IMR-90 (cell line): ENCODE data around the gene ZNF512B. TPM values are rescaled to one million over a fixed set of nuclear protein-coding genes. Genes with fewer than 3 reads are reported as not detected.

Experiments
- ATAC-seq: fragments of 200-7000 bp; cut with Tn5 transposase; 2 replicates; pipeline ENCODE4 v1.9.1; 2020; ENCODE audit warnings: low read depth, mild to moderate bottlenecking, moderate library complexity
- BruUV-seq: library from RNA; stranded (reverse); fragments of 400-500 nt; replicated peaks from 2 replicates; lab custom pipeline; 2021; lab: Mats Ljungman, UMichigan
- CTCF ChIA-PET: fragments of 300-600 bp; formaldehyde crosslinking; extraction: SDS; loops from one replicate; lab custom pipeline; 2021; ENCODE audit warnings: antibody characterized with exemption; lab: Yijun Ruan, JAX
- POLR2A ChIA-PET: fragments of 300-600 bp; sonication (Branson Sonifier 250); formaldehyde crosslinking; loops from one replicate; lab custom pipeline; 2022; ENCODE audit warnings: antibody characterized with exemption; ENCODE audit not compliant: unreplicated experiment; lab: Charles Lee
- DNase-seq: peaks from one replicate; pipeline ENCODE4 v3.0.0; 2013
- H2AFZ ChIP-seq: replicated peaks from 2 replicates; pipeline ENCODE3; 2013; ENCODE audit warnings: low read length, mild to moderate bottlenecking; ENCODE audit not compliant: poor library complexity
- H2AK5ac ChIP-seq: 2 replicates; pipeline ENCODE4 v1.6.1; 2013; ENCODE audit warnings: low read depth, low read length, inconsistent platforms
- H2AK9ac ChIP-seq: replicated peaks from 2 replicates; pipeline ENCODE3; 2013; ENCODE audit warnings: mild to moderate bottlenecking, low read depth, low read length, moderate library complexity; ENCODE audit not compliant: poor library complexity
- H2BK120ac ChIP-seq: 2 replicates; pipeline ENCODE4 v1.6.1; 2013; ENCODE audit warnings: low read depth, low read length, inconsistent platforms
- H2BK15ac ChIP-seq: 3 replicates; pipeline ENCODE4 v1.6.1; 2013; ENCODE audit warnings: low read depth, low read length, inconsistent platforms
- H2BK20ac ChIP-seq: 2 replicates; pipeline ENCODE4 v1.6.1; 2013; ENCODE audit warnings: low read depth, mild to moderate bottlenecking, inconsistent platforms, low read length, moderate library complexity
- H2BK5ac ChIP-seq: 2 replicates; pipeline ENCODE4 v1.6.1; 2013; ENCODE audit warnings: mild to moderate bottlenecking, low read depth, low read length, inconsistent platforms; ENCODE audit not compliant: poor library complexity, severe bottlenecking
- H3K14ac ChIP-seq: replicated peaks from 2 replicates; pipeline ENCODE4 v1.6.1; 2013; ENCODE audit warnings: low read depth, low read length, inconsistent platforms
- H3K18ac ChIP-seq: 2 replicates; pipeline ENCODE4 v1.6.1; 2013; ENCODE audit warnings: low read depth, low read length, control low read depth
- H3K23ac ChIP-seq: 2 replicates; pipeline ENCODE4 v1.6.1; 2013; ENCODE audit warnings: low read depth, low read length, inconsistent platforms
- H3K27ac ChIP-seq: 2 replicates; pipeline ENCODE4 v1.5.1; 2013; ENCODE audit warnings: mild to moderate bottlenecking, control low read depth, low read length; ENCODE audit not compliant: insufficient read depth
- H3K27me3 ChIP-seq: 2 replicates; pipeline ENCODE4 v1.6.1; 2013; ENCODE audit warnings: low read length; ENCODE audit not compliant: control insufficient read depth, insufficient read depth
- H3K36me3 ChIP-seq: 2 replicates; pipeline ENCODE4 v1.6.1; 2013; ENCODE audit warnings: low read length, mixed read lengths; ENCODE audit not compliant: control insufficient read depth, insufficient read depth
- H3K4ac ChIP-seq: 2 replicates; pipeline ENCODE4 v1.6.1; 2013; ENCODE audit warnings: low read depth, low read length, inconsistent platforms
- H3K4me1 ChIP-seq: 2 replicates; pipeline ENCODE4 v1.6.1; 2013; ENCODE audit warnings: low read length, mixed read lengths; ENCODE audit not compliant: control insufficient read depth, insufficient read depth
- H3K4me2 ChIP-seq: 2 replicates; pipeline ENCODE4 v1.6.1; 2013; ENCODE audit warnings: low read depth, mild to moderate bottlenecking, control low read depth, low read length, moderate library complexity
- H3K4me3 ChIP-seq: 2 replicates; pipeline ENCODE4 v1.5.1; 2013; ENCODE audit warnings: low read depth, mild to moderate bottlenecking, control low read depth, low read length, moderate library complexity; ENCODE audit not compliant: insufficient read depth
- H3K56ac ChIP-seq: 2 replicates; pipeline ENCODE4 v1.6.1; 2013; ENCODE audit warnings: low read length, inconsistent platforms; ENCODE audit not compliant: insufficient read depth; ENCODE audit errors: extremely low read depth
- H3K79me1 ChIP-seq, 2 experiments: 2 replicates each; pipeline ENCODE4 v1.6.1; 2013; ENCODE audit warnings: low read length in 2 of 2, inconsistent platforms in 1 of 2, low read depth in 1 of 2
- H3K9ac ChIP-seq: 2 replicates; pipeline ENCODE4 v1.6.1; 2013; ENCODE audit warnings: low read depth, low read length, control low read depth
- H3K9me1 ChIP-seq: 2 replicates; pipeline ENCODE4 v1.6.1; 2013; ENCODE audit warnings: low read length, inconsistent platforms; ENCODE audit not compliant: insufficient read depth
- H3K9me3 ChIP-seq: 2 replicates; pipeline ENCODE4 v1.6.1; 2013; ENCODE audit warnings: low read length; ENCODE audit not compliant: control insufficient read depth, insufficient read depth
- H4K20me1 ChIP-seq: 2 replicates; pipeline ENCODE4 v1.6.1; 2013; ENCODE audit warnings: low read length, inconsistent platforms; ENCODE audit not compliant: insufficient read depth
- H4K5ac ChIP-seq: 2 replicates; pipeline ENCODE4 v1.6.1; 2013; ENCODE audit warnings: mild to moderate bottlenecking, low read depth, low read length, control low read depth
- H4K8ac ChIP-seq, 2 experiments: 2 replicates each; pipeline ENCODE4 v1.6.1; 2013; ENCODE audit warnings: low read depth in 2 of 2, low read length in 2 of 2, control low read depth in 1 of 2, inconsistent platforms in 1 of 2
- H4K91ac ChIP-seq: 2 replicates; pipeline ENCODE4 v1.6.1; 2013; ENCODE audit warnings: low read depth, low read length, inconsistent platforms; ENCODE audit not compliant: insufficient read depth
- BHLHE40 ChIP-seq: fragments of 150-350 bp; IDR thresholded peaks from 2 replicates; pipeline ENCODE4 v1.6.1; 2016; ENCODE audit warnings: mild to moderate bottlenecking, low read depth, low read length
- CEBPB ChIP-seq: IDR thresholded peaks from 2 replicates; pipeline ENCODE4 v1.6.1; 2012; ENCODE audit warnings: low read depth, low read length, improper control_type of control experiment
- CHD1 ChIP-seq: IDR thresholded peaks from 2 replicates; pipeline ENCODE4 v1.6.1; 2012; ENCODE audit warnings: low read depth, low read length, improper control_type of control experiment
- ELK1 ChIP-seq: fragments of 150-350 bp; IDR thresholded peaks from 2 replicates; pipeline ENCODE4 v1.6.1; 2016; ENCODE audit warnings: low read depth, mild to moderate bottlenecking, low read length, moderate library complexity, borderline replicate concordance
- FOS ChIP-seq: fragments of 150-350 bp; IDR thresholded peaks from 2 replicates; pipeline ENCODE4 v1.6.1; 2016; ENCODE audit warnings: low read depth, low read length
- MAFK ChIP-seq: IDR thresholded peaks from 2 replicates; pipeline ENCODE4 v1.6.1; 2012; ENCODE audit warnings: low read depth, low read length, improper control_type of control experiment
- MAZ ChIP-seq: IDR thresholded peaks from 2 replicates; pipeline ENCODE4 v1.6.1; 2012; ENCODE audit warnings: low read depth, mild to moderate bottlenecking, low read length, improper control_type of control experiment, moderate library complexity, borderline replicate concordance
- MXI1 ChIP-seq: IDR thresholded peaks from 2 replicates; pipeline ENCODE4 v1.6.1; 2012; ENCODE audit warnings: low read depth, mild to moderate bottlenecking, low read length, moderate library complexity, borderline replicate concordance
- NFE2L2 ChIP-seq: fragments of 150-350 bp; IDR thresholded peaks from 2 replicates; pipeline ENCODE4 v1.6.1; 2016; ENCODE audit warnings: low read depth, mild to moderate bottlenecking, low read length
- POLR2A ChIP-seq: IDR thresholded peaks from 2 replicates; pipeline ENCODE4 v1.6.1; 2012; ENCODE audit warnings: mild to moderate bottlenecking, low read depth, low read length
- RAD21 ChIP-seq: IDR thresholded peaks from 2 replicates; pipeline ENCODE4 v1.6.1; 2012; ENCODE audit warnings: low read length, improper control_type of control experiment
- RCOR1 ChIP-seq: IDR thresholded peaks from 2 replicates; pipeline ENCODE4 v1.6.1; 2012; ENCODE audit warnings: mild to moderate bottlenecking, low read length, improper control_type of control experiment; ENCODE audit not compliant: insufficient replicate concordance
- RFX5 ChIP-seq: IDR thresholded peaks from 2 replicates; pipeline ENCODE4 v1.8.0; 2012; ENCODE audit warnings: low read depth, mild to moderate bottlenecking, low read length, moderate library complexity
- SMC3 ChIP-seq: fragments of 150-350 bp; IDR thresholded peaks from 2 replicates; pipeline ENCODE4 v1.6.1; 2016; ENCODE audit warnings: low read depth, mild to moderate bottlenecking, antibody characterized with exemption, low read length, moderate library complexity
- USF2 ChIP-seq: fragments of 150-350 bp; IDR thresholded peaks from 2 replicates; pipeline ENCODE4 v1.6.1; 2017; ENCODE audit warnings: mild to moderate bottlenecking, antibody characterized with exemption, low read length, low read depth
- WGBS, 2 experiments: methylation state at CpG; one replicate each; pipeline versions ENCODE4 v1.1.5 to v1.1.7; 2013; ENCODE audit warnings: missing lambda C conversion rate in 2 of 2; ENCODE audit not compliant: insufficient read length in 1 of 2; ENCODE audit errors: extremely low coverage in 2 of 2; 5-methylcytosine and 5-hydroxymethylcytosine counted together
- dilution Hi-C: fragments of 300-500 bp; cut with HindIII; formaldehyde crosslinking; loops from one replicate; pipeline ENCODE4 v1.14.3; 2018; ENCODE audit warnings: low sequenced_read_pairs; ENCODE audit not compliant: unreplicated experiment
- in situ Hi-C: fragments of 300-500 bp; cut with MboI; formaldehyde crosslinking; loops from 3 replicates; pipeline ENCODE4 v1.14.3; 2019; ENCODE audit warnings: low sequenced_read_pairs, inconsistent platforms, mixed read lengths
- intact Hi-C: fragments of 100-400 bp; cut with micrococcal nuclease; formaldehyde crosslinking; loops from 2 replicates; pipeline ENCODE4 v1.10.0; 2022
- polyA plus RNA-seq, 3 experiments: library from polyadenylated mRNA; depleted of rRNA; stranded (reverse); fragments of >200 nt; gene quantifications; 2 replicates each; pipeline ENCODE4 v1.2.3, GENCODE V29; 2012; ENCODE audit warnings: low replicate concordance in 1 of 3
- total RNA-seq: library from RNA; depleted of rRNA; stranded (reverse); fragments of >200 nt; gene quantifications from 2 replicates; pipeline ENCODE4 v1.2.3, GENCODE V29; 2012
- TF ChIP-seq, protein P1 (sequence below): conservative IDR thresholded peaks from 2 replicates; pipeline ENCODE4 v1.5.1; 2012; ENCODE audit warnings: mild to moderate bottlenecking, low read depth, low read length, improper control_type of control experiment

Gene ZNF512B
- total and polyA plus RNA-seq, 2 of the 4 experiments (the other 2 are of a cell fraction), result 6.5 to 15.6 TPM

- no peak overlapping the region for H2BK20ac ChIP-seq
- H2BK5ac ChIP-seq, result no peak overlapping the region
- no peak overlapping the region for H4K91ac ChIP-seq
- no peak overlapping the region for H4K5ac ChIP-seq
- no peak for TF ChIP-seq NFE2L2
- TF ChIP-seq MXI1, result no peak
- TF ChIP-seq BHLHE40, result no peak
- no peak for TF ChIP-seq RCOR1
- no peak for TF ChIP-seq USF2
- TF ChIP-seq RAD21, result no peak
- TF ChIP-seq MAZ, result no peak
- no peak for TF ChIP-seq CHD1
- no peak for TF ChIP-seq RFX5
- TF ChIP-seq SMC3, result no peak
- TF ChIP-seq POLR2A, result no peak
- TF ChIP-seq MAFK, result no peak
- no peak for TF ChIP-seq FOS
- no peak for TF ChIP-seq CEBPB
- TF ChIP-seq ELK1, result no peak
- TF ChIP-seq, protein P1, sequence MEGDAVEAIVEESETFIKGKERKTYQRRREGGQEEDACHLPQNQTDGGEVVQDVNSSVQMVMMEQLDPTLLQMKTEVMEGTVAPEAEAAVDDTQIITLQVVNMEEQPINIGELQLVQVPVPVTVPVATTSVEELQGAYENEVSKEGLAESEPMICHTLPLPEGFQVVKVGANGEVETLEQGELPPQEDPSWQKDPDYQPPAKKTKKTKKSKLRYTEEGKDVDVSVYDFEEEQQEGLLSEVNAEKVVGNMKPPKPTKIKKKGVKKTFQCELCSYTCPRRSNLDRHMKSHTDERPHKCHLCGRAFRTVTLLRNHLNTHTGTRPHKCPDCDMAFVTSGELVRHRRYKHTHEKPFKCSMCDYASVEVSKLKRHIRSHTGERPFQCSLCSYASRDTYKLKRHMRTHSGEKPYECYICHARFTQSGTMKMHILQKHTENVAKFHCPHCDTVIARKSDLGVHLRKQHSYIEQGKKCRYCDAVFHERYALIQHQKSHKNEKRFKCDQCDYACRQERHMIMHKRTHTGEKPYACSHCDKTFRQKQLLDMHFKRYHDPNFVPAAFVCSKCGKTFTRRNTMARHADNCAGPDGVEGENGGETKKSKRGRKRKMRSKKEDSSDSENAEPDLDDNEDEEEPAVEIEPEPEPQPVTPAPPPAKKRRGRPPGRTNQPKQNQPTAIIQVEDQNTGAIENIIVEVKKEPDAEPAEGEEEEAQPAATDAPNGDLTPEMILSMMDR, result no peak
- no peaks in the 10 kb centered on the region for H3K27me3 ChIP-seq
- dilution Hi-C loops (no loop called here), in situ Hi-C loops (no loop called here), intact Hi-C loops (no loop called here)
- no peak for ATAC-seq
- H2BK15ac ChIP-seq, result no peak overlapping the region
- H3K18ac ChIP-seq, result no peak overlapping the region
- H2AFZ ChIP-seq, result no peak overlapping the region
- DNase-seq, result no peak
- no peaks in the 10 kb centered on the region for H3K9me1 ChIP-seq
- H3K4ac ChIP-seq, result no peak overlapping the region
- 95% methylated on average over 10 of the region's 23 CpGs; no CpG with 5 or more reads in 1 of the 2 experiments for WGBS, 2 experiments
- no TSS peak for BruUV-seq
- ChIA-PET POLR2A (no interaction called here), CTCF (no interaction called here)
- H3K56ac ChIP-seq, result no peak overlapping the region
- H2AK5ac ChIP-seq, result no peak overlapping the region
- no peak overlapping the region for H3K4me2 ChIP-seq
- H3K4me1 ChIP-seq, result no peaks in the 10 kb centered on the region
- H3K27ac ChIP-seq, result no peak overlapping the region
- H3K9ac ChIP-seq, result no peak overlapping the region
- 0 out of 2 replicates have a peak, but pooled peaks cover 2% of the 10 kb centered on the region for H3K9me3 ChIP-seq
- H3K23ac ChIP-seq, result no peak overlapping the region
- no peak overlapping the region for H3K14ac ChIP-seq
- H3K36me3 ChIP-seq, result peaks cover 11% of the 10 kb centered on the region
- H2BK120ac ChIP-seq, result no peak overlapping the region
- H2AK9ac ChIP-seq, result no peak overlapping the region
- H4K8ac ChIP-seq, result no peak overlapping the region
- peaks cover 58% of the 10 kb centered on the region for H4K20me1 ChIP-seq
- H3K79me1 ChIP-seq, result peaks cover 15 to 61% of the 10 kb centered on the region in 2 experiments
- H3K4me3 ChIP-seq, result no peak overlapping the region
Measured at GRCh38 chr20:63920226-63920625, 49.5 kb downstream of the ZNF512B start.
